A673 (cell line): Measurements from ENCODE around the gene CHIT1.

Experiments
- CTCF ChIP-seq: fragments of 300-800, 200-600 bp; sonication (generic); conservative IDR thresholded peaks from 2 replicates; pipeline ENCODE4 v1.5.1; 2017; ENCODE audit warnings: low read depth, mild to moderate bottlenecking, antibody characterized with exemption, low read length, moderate library complexity, mixed read lengths
- EZH2 ChIP-seq: fragments of 200-600 bp; sonication (generic); IDR thresholded peaks from 2 replicates; pipeline ENCODE4 v1.6.1; 2017; ENCODE audit warnings: borderline replicate concordance, low read depth, mild to moderate bottlenecking, mixed read lengths, antibody characterized with exemption, low read length; ENCODE audit not compliant: poor library complexity, severe bottlenecking

DNA sequence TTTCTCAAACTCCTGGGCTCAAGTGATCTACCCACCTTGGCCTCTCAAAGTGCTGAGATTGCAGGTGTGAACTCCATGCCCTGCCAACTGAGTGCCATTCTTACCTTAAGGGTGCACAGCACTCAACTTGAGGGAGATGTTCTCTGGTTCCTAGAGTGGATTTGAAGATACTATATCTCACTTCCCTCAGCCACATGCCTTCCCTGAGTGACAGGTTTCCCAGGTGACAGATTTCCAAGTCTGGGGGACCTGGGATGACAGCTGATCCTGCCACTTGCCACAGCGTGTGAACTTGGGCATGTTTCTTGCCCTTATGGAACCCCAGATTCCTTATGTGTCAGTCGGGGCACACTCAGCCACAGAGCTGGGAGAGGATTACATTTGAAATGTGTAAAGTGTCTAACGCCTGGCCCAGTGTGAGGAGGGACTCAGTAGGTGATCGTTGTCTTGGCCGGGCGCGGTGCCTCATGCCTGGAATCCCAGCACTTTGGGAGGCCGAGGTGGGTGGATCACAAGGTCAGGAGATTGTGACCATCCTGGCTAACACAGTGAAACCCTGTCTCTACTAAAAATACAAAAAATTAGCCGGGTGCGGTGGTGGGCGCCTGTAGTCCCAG is 46.3 kb upstream of the CHIT1 start:
- TF ChIP-seq CTCF: no peak
- TF ChIP-seq EZH2: no peak
